GM12801 (cell line): ENCODE results near the gene LHX6.

Experiments
- CTCF ChIP-seq: IDR thresholded peaks from one replicate; pipeline ENCODE4 v1.5.1; 2011; ENCODE audit warnings: control low read depth; ENCODE audit not compliant: insufficient read length; ENCODE audit errors: extremely low read depth

LHX6 gene

GRCh38 chr9:122193651-122194050 is 35.1 kb downstream of the LHX6 start:
- no peak for TF ChIP-seq CTCF

GRCh38 chr9:122192914-122193525 is 35.7 kb downstream of the LHX6 start:
- TF ChIP-seq CTCF, result no peak

- no peak for TF ChIP-seq CTCF
These were observed 36.4 kb downstream of the LHX6 start for GRCh38 chr9:122192261-122192875.

GRCh38 chr9:122191584-122191983 is 37.2 kb downstream of the LHX6 start:
- TF ChIP-seq CTCF, result no peak

- TF ChIP-seq CTCF, result no peak
These were observed 38.0 kb downstream of the LHX6 start for GRCh38 chr9:122190597-122191381.

GRCh38 chr9:122188369-122188768 is 40.4 kb downstream of the LHX6 start:
- TF ChIP-seq CTCF, result no peak

- TF ChIP-seq CTCF, result no peak
These were observed 41.8 kb downstream of the LHX6 start for GRCh38 chr9:122186777-122187470.
